K562 (cell line): ENCODE measurements around the gene NUP98.

Experiments
- NCOA1 ChIP-seq: fragments of 450-650 bp; IDR thresholded peaks from 2 replicates; pipeline ENCODE4 v1.6.1; 2016; ENCODE audit warnings: low read depth
- RBM39 ChIP-seq: fragments of 200-400 bp; formaldehyde crosslinking; optimal IDR thresholded peaks from 2 replicates; pipeline ENCODE3; 2018; ENCODE audit warnings: low read depth, low read length
- SIX5 ChIP-seq, 2 experiments: IDR thresholded peaks; 2 replicates each; pipeline ENCODE4 v1.6.1; 2011; ENCODE audit warnings: low read length in 2 of 2, borderline replicate concordance in 1 of 2, low read depth in 1 of 2, mild to moderate bottlenecking in 1 of 2, moderate library complexity in 1 of 2; ENCODE audit not compliant: insufficient read depth in 1 of 2
- TF ChIP-seq, protein P1 (sequence below): sonication (generic); formaldehyde crosslinking; IDR thresholded peaks from 2 replicates; pipeline ENCODE4 v1.8.0; 2022; ENCODE audit warnings: missing genetic modification reagents, mild to moderate bottlenecking, borderline replicate concordance

DNA sequence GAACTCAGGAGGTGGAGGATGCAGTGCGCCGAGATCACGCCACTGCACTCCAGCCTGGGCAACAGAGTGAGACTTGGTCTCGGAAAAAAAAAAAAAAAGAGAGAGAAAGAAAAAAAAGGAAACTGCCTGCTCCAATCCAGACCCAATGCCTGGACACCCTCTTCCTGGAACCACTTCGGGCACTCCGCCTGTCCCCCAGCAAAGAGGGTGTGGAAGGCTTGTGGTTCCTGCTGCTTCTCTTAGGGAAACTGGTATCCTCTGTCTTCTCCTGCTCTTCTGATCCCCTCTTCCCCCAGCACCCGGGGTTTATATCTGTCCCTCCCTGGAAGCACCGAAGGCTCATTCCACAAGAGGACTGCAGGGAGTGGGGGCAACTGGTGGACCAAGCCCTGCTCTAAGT lies 139.1 kb downstream of the NUP98 start:
- no peak for TF ChIP-seq NCOA1
- TF ChIP-seq, protein P1, sequence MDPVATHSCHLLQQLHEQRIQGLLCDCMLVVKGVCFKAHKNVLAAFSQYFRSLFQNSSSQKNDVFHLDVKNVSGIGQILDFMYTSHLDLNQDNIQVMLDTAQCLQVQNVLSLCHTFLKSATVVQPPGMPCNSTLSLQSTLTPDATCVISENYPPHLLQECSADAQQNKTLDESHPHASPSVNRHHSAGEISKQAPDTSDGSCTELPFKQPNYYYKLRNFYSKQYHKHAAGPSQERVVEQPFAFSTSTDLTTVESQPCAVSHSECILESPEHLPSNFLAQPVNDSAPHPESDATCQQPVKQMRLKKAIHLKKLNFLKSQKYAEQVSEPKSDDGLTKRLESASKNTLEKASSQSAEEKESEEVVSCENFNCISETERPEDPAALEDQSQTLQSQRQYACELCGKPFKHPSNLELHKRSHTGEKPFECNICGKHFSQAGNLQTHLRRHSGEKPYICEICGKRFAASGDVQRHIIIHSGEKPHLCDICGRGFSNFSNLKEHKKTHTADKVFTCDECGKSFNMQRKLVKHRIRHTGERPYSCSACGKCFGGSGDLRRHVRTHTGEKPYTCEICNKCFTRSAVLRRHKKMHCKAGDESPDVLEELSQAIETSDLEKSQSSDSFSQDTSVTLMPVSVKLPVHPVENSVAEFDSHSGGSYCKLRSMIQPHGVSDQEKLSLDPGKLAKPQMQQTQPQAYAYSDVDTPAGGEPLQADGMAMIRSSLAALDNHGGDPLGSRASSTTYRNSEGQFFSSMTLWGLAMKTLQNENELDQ (CRISPR knock-in tag), result no peak
- TF ChIP-seq SIX5 (IDR thresholded peaks at IDR 0.05; ENCODE audit: borderline replicate concordance in 1 of 2, insufficient read depth in 1 of 2, low read depth in 1 of 2, low read length in 2 of 2), result no peak
- TF ChIP-seq RBM39, result no peak
